Posterior vena cava (tissue), 2 donors: ENCODE data around the gene ZSWIM5. TPM values are rescaled to one million over a fixed set of nuclear protein-coding genes. Genes with fewer than 3 reads are reported as not detected.
"Not testable (repeated sequence)": the region's sequence is repeated elsewhere in the genome, so short reads cannot be mapped to it uniquely, and the experiment has no call there.

Experiments used
- DNase-seq: peaks from one replicate; pipeline ENCODE4 v3.0.0-alpha.2; 2020; ENCODE audit warnings: low spot score
- intact Hi-C, 2 donors: fragments of 100-400 bp; cut with DNase I; formaldehyde crosslinking; loops; one replicate each; pipeline versions ENCODE4 v1.14.1 to v1.14.2; 2022 to 2023
- total RNA-seq, 2 donors: library from RNA; stranded (reverse); fragmentation: NEBNext Ultra II Directional; extraction: Animal tissue kit (Norgen Biotek cat#: 25700); gene quantifications; one replicate each; pipeline ENCODE4 v1.2.1, GENCODE V29; 2021
- donor health status: DM: yes; HTN: yes; CAD: no.
- donor health status: DM: yes; HTN: yes; CAD: no.

Gene ZSWIM5
- total RNA-seq, 2 donors from 2014 or later, result 1.9 to 2.4 TPM

- intact Hi-C loops, DNase-seq: not testable (repeated sequence)
These were observed 100.8 kb downstream of the ZSWIM5 start for GRCh38 chr1:45105486-45106155.

DNA sequence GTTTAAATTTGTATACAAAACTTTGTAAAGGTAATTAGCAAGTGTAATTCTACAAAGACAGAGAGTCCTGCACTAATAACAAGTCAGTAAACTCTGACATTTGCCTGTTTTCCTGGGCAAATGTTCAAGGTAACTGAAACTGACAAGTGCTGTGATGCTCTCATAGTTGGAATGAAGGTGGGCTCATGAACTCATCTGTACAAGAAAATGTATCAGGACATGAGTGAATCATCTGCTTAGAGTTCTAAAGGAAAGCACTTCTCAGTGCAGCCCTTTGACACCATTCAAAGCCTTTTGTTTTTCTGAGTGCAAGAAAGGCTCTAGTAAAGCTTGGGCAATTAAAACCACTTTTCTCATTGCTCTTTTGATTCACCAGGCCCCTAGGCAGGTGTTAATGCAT lies 102.9 kb downstream of the ZSWIM5 start:
- DNase-seq, result no peak
- intact Hi-C loops, result no loop called here

DNA sequence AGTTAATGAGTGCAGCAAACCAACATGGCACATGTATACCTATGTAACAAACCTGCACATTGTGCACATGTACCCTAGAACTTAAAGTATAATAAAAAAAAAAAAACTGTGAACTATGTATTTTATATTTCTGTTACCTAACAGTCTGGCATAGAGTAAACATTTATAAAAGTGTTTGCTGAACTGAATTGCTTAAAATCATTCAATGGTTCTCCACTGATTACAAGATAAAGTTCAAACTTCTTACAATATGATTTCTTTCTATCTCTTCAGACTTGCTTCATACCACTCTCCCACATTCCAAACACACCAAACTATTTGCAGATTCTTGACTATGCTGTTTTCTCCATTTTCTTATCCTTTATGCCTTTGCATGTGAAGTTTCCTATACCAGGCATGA lies 104.5 kb downstream of the ZSWIM5 start:
- intact Hi-C loops, result no loop called here
- DNase-seq, result no peak

DNA sequence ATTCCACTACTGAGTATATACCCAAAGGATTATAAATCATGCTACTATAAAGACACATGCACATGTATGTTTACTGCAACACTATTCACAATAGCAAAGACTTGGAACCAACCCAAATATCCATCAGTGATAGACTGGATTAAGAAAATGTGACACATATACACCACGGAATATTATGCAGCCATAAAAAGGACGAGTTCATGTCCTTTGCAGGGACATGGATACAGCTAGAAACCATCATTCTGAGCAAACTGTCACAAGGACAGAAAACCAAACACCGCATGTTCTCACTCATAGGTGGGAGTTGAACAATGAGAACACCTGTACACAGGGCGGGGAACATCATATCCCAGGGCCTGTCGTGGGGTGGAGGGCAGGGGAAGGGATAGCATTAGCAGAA lies 104.9 kb downstream of the ZSWIM5 start:
- intact Hi-C loops, DNase-seq: not testable (repeated sequence)

DNA sequence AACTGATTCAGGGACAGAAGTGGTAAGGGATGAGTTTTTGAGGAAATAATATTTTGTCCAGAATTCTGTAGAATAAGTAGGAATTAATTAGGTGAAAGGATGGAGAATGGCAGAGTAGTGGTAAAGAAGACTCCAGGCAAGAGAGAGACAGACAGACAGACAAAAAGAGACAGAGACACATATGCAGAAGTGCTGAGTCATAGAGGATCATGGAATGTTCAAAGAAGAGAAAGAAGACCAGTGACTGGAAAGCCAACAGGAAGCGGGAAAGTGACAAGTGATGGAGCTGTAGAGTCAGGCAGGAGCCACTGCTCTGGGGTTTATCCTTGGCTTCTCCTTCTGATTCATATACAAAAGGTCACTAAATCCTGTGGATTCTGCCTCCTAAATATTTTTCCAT lies 108.5 kb downstream of the ZSWIM5 start:
- intact Hi-C loops, result no loop called here
- no peak for DNase-seq

- intact Hi-C loops, result no loop called here
- no peak for DNase-seq
These were observed 109.3 kb downstream of the ZSWIM5 start for GRCh38 chr1:45097079-45097478.

GRCh38 chr1:45095450-45095849 lies 111.0 kb downstream of the ZSWIM5 start:
- intact Hi-C loops, result no loop called here
- no peak for DNase-seq

DNA sequence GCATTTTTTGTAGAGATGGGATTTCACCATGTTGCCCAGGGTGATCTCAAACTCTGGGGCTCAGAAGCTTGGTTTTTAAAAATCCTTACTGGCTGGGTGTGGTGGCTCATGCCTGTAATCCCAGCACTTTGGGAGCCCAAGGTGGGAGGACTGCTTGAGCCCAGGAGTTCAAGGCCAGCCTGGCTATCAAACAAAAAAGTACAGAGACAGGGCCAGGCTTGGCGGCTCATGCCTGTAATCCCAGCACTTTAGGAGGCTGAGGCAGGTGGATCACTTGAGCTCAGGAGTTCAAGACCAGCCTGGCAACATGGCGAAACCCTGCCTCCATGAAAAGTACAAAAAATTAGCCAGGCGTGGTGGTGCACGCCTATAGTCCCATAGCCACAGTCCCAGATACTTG lies 112.0 kb downstream of the ZSWIM5 start:
- DNase-seq, result not testable (repeated sequence)

GRCh38 chr1:45093334-45093733 lies 113.1 kb downstream of the ZSWIM5 start:
- no peak for DNase-seq
- intact Hi-C loops, result no loop called here

More for the DNA sequence above, 112.0 kb downstream of the ZSWIM5 start:
- intact Hi-C loops, result not testable (repeated sequence)

DNA sequence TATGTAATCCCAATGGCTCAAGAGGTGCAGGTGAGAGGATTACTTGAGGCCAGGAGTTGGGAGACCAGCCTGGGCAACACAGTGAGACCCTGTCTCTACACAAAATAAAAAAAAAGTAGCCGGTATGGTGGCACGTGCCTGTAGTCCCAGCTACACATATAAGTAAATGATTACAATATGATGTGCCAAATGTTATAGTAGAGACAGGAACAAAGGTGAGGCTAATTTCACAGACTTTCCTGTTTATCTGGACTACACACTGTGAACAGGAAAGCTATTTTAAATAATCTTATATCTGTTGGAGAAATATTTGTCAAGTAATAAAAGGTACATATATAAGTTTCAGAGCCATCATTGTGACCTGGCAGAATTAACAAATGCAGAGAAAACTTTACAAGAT lies 116.7 kb downstream of the ZSWIM5 start:
- DNase-seq, result no peak
- intact Hi-C loops, result no loop called here

GRCh38 chr1:45084562-45084961 lies 121.8 kb downstream of the ZSWIM5 start:
- DNase-seq, result no peak
- intact Hi-C loops, result no loop called here

- DNase-seq, result no peak
- intact Hi-C loops, result no loop called here
These were observed 126.9 kb downstream of the ZSWIM5 start for GRCh38 chr1:45079533-45079932.

GRCh38 chr1:45076959-45077358 lies 129.4 kb downstream of the ZSWIM5 start:
- intact Hi-C loops, DNase-seq: not testable (repeated sequence)

DNA sequence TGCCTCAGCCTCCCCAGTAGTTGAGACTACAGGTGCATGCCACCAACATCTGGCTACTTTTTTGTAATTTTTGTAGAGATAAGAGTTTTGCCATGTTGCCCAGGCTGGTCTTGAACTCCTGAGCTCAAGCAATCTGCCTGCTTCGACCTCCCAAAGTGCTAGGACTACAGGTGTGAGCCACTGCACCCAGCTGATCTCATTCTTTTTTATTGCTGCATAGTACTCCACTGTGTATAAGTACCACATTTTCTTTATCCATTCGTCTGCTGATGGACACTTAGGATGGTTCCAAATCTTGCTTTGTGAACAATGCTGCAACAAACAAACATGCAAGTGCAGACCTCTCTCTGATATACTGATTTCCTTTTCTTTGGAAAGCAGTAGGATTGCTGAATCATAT lies 134.8 kb downstream of the ZSWIM5 start:
- DNase-seq, result no peak
- intact Hi-C loops, result loop anchor here in 1 of 2 donors (2.0 kb wide), 1 partner anchor 59 kb away; the partner anchor contains the start of gene UROD

DNA sequence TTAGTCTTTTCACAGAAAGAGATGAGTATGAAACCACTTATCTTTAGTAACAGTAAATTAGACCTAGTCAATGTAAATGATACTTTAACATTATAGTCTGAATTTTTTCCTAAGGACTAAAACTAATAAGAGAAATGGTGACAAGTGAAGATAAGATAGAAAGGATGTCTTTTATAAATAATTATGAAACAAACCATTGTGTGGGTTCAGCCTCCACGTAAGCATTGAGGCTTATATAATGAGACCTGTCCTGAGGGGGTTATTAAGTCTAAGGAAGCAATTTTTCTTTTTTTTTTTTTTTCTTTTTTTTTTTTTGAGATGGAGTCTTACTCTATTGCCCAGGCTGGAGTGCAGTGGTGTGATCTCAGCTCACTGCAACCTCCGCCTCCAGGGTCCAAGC lies 138.6 kb downstream of the ZSWIM5 start:
- no peak for DNase-seq

GRCh38 chr1:45065083-45065482 lies 141.3 kb downstream of the ZSWIM5 start:
- no peak for DNase-seq

More for the DNA sequence above, 138.6 kb downstream of the ZSWIM5 start:
- intact Hi-C loops, result no loop called here

DNA sequence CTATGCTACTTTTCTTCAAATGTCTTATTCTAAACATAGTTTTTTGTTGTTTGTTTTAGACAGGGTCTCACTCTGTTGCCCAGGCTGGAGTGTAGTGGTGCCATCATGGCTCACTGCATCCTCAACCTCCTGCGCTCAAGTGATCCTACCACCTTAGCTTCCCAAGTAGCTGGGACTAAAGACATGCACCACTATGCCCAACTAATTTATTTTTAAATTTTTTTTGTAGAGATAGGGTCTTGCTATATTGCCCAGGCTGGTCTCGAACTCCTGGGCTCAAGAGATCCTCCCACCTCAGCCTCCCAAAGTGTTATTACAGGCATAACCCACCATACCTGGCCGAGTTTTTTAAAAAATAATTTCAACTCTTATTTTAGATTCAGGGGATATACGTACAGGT lies 143.9 kb downstream of the ZSWIM5 start:
- intact Hi-C loops, DNase-seq: not testable (repeated sequence)

More at GRCh38 chr1:45065083-45065482, 141.3 kb downstream of the ZSWIM5 start:
- intact Hi-C loops, result no loop called here

- intact Hi-C loops, result no loop called here
- no peak for DNase-seq
These were observed 146.6 kb downstream of the ZSWIM5 start for GRCh38 chr1:45059829-45060228.

- no peak for DNase-seq
- intact Hi-C loops, result no loop called here
These were observed 148.9 kb downstream of the ZSWIM5 start for GRCh38 chr1:45057542-45057941.

GRCh38 chr1:45051005-45051772 lies 155.2 kb downstream of the ZSWIM5 start:
- intact Hi-C loops, result no loop called here
- DNase-seq, result no peak

DNA sequence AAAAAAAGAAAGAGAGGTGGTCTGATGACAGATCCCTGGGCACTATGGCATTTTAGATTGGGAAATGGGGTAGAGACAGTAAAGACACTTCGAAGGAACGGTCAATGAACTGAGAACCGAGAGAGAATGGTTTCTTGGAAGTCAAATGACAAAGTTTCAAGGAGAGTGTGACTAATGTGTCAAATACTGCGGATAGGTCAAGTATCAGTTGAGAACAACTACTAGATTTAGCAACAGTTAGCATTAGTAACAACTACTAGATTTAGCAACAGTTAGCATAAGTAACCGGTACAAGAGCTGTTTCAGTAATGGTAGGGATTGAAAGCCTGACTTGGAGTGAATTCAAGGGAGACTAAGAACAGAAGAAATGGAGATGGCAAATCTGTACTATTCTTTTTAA lies 159.4 kb downstream of the ZSWIM5 start:
- intact Hi-C loops, result no loop called here
- DNase-seq, result no peak
